ENCODE results near the gene SERTM2. TPM values are rescaled to one million over a fixed set of nuclear protein-coding genes. Genes with fewer than 3 reads are reported as not detected.

The SERTM2 gene
- total and polyA plus RNA-seq, 2 of the 4 experiments (the other 2 are of a cell fraction), result under 0.01 to 0.03 TPM

Other genes starting within 250 kb of the SERTM2 start
- gene CAPN6, start 241.2 kb upstream of the SERTM2 start, total RNA-seq (2012; rRNA removed), result not detected in 2 replicates
- not detected in 2 replicates for gene CAPN6, start 241.2 kb upstream of the SERTM2 start, polyA plus RNA-seq (2012; rRNA removed)
- gene DCX, start 99.5 kb upstream of the SERTM2 start, total RNA-seq (2012; rRNA removed), result not detected in 2 replicates
- not detected in 2 replicates for gene DCX, start 99.5 kb upstream of the SERTM2 start, polyA plus RNA-seq (2012; rRNA removed)
- gene ALG13, start 169.5 kb downstream of the SERTM2 start, total RNA-seq (2012; rRNA removed), result 38.3 and 42.7 TPM in 2 replicates
- gene ALG13, start 169.5 kb downstream of the SERTM2 start, polyA plus RNA-seq (2012; rRNA removed), result 47.6 and 54.0 TPM in 2 replicates

Data from IMR-90 (cell line).